GM10266 (cell line): Measurements from ENCODE around the gene SRSF7.
A peak's percentile ranks its signal among the peaks of the same experiment; 100 is the strongest.
"Not testable (repeated sequence)": the region's sequence is repeated elsewhere in the genome, so short reads cannot be mapped to it uniquely, and the experiment has no call there.

Source experiments
- DNase-seq: peaks from one replicate; pipeline ENCODE4 v3.0.0; 2012; ENCODE audit errors: extremely low spot score
- CTCF ChIP-seq: IDR thresholded peaks from 2 replicates; pipeline ENCODE4 v1.5.1; 2012; ENCODE audit warnings: mild to moderate bottlenecking, low read depth; ENCODE audit not compliant: control insufficient read depth, insufficient read depth; ENCODE audit errors: missing control alignments

The SRSF7 gene

GRCh38 chr2:38750891-38751595, at the start of gene SRSF7:
TSS of gene SRSF7 (minus strand) at chr2:38751361. CDS start at chr2:38751256, 105 bp downstream.
- TF ChIP-seq CTCF = no peak
- peak; percentile 98 for DNase-seq

GRCh38 chr2:38797953-38798352, 46.8 kb upstream of the SRSF7 start:
- no peak for TF ChIP-seq CTCF
- no peak for DNase-seq

GRCh38 chr2:38797250-38797676, 46.1 kb upstream of the SRSF7 start:
- TF ChIP-seq CTCF = no peak
- no peak for DNase-seq

- not testable (repeated sequence) for DNase-seq
Observed at GRCh38 chr2:38795016-38795415, 43.9 kb upstream of the SRSF7 start.

- no peak for DNase-seq
Observed at GRCh38 chr2:38794235-38794946, 43.2 kb upstream of the SRSF7 start.

GRCh38 chr2:38793511-38793910, 42.4 kb upstream of the SRSF7 start:
- no peak for TF ChIP-seq CTCF
- DNase-seq = no peak

More at GRCh38 chr2:38794235-38794946, 43.2 kb upstream of the SRSF7 start:
- TF ChIP-seq CTCF = no peak

- TF ChIP-seq CTCF = no peak
Observed at GRCh38 chr2:38792751-38793150, 41.6 kb upstream of the SRSF7 start.

GRCh38 chr2:38792321-38792720, 41.2 kb upstream of the SRSF7 start:
- not testable (repeated sequence) for DNase-seq

More at GRCh38 chr2:38792751-38793150, 41.6 kb upstream of the SRSF7 start:
- DNase-seq = no peak
